HG02588 (cell line): ENCODE results near the gene ZNF770.
"Not testable (repeated sequence)": the region's sequence is repeated elsewhere in the genome, so short reads cannot be mapped to it uniquely, and the experiment has no call there.

Experiments used
- ATAC-seq: cut with Tn5 transposase; IDR thresholded peaks from one replicate; pipeline ENCODE4 v1.9.1; 2021; ENCODE audit warnings: mild to moderate bottlenecking, moderate library complexity; ENCODE audit not compliant: unreplicated experiment

Gene ZNF770

GRCh38 chr15:34984889-34985630, 3.0 kb downstream of the ZNF770 start:
- no peak for ATAC-seq

- no peak for ATAC-seq
These were observed 11.3 kb downstream of the ZNF770 start for GRCh38 chr15:34976743-34977142.

- ATAC-seq: no peak
These were observed 12.0 kb downstream of the ZNF770 start for GRCh38 chr15:34976073-34976472.

GRCh38 chr15:34973512-34973911, 14.6 kb downstream of the ZNF770 start:
- no peak for ATAC-seq

GRCh38 chr15:34970098-34970643, 17.9 kb downstream of the ZNF770 start:
- not testable (repeated sequence) for ATAC-seq

GRCh38 chr15:34969340-34970097, 18.6 kb downstream of the ZNF770 start, which contains the start of gene AQR:
Gene AQR (minus strand): TSS chr15:34969742. CDS start chr15:34969613, 129 bp downstream.
- peak; percentile 99 for ATAC-seq

- no peak for ATAC-seq
These were observed 23.8 kb downstream of the ZNF770 start for GRCh38 chr15:34964277-34964676.

GRCh38 chr15:34953851-34954250, 34.2 kb downstream of the ZNF770 start:
- no peak for ATAC-seq

- ATAC-seq: no peak
These were observed 35.6 kb downstream of the ZNF770 start for GRCh38 chr15:34952481-34952880.

- no peak for ATAC-seq
These were observed 36.1 kb downstream of the ZNF770 start for GRCh38 chr15:34951993-34952392.

GRCh38 chr15:34944936-34945335, 43.2 kb downstream of the ZNF770 start:
- no peak for ATAC-seq

- no peak for ATAC-seq
These were observed 44.4 kb downstream of the ZNF770 start for GRCh38 chr15:34943711-34944110.

- ATAC-seq: not testable (repeated sequence)
These were observed 44.8 kb downstream of the ZNF770 start for GRCh38 chr15:34943264-34943663.

- ATAC-seq: no peak
These were observed 45.7 kb downstream of the ZNF770 start for GRCh38 chr15:34942363-34942762.

GRCh38 chr15:34941831-34942230, 46.3 kb downstream of the ZNF770 start:
- ATAC-seq: no peak

- ATAC-seq: no peak
These were observed 46.8 kb downstream of the ZNF770 start for GRCh38 chr15:34941185-34941698.

GRCh38 chr15:34933432-34933975, 54.6 kb downstream of the ZNF770 start:
- no peak for ATAC-seq

GRCh38 chr15:34928349-34928748, 59.7 kb downstream of the ZNF770 start:
- ATAC-seq: not testable (repeated sequence)
